H9 (cell line): Measurements from ENCODE around the gene BRF1. TPM values are rescaled to one million over a fixed set of nuclear protein-coding genes. Genes with fewer than 3 reads are reported as not detected.

ENCODE experiments used
- DNase-seq: peaks from one replicate; pipeline ENCODE4 v3.0.0-alpha.2; 2017
- H2AFZ ChIP-seq: one replicate; pipeline ENCODE4 v1.6.1; 2013; ENCODE audit warnings: mild to moderate bottlenecking, low read length, control low read depth, moderate library complexity
- H2AK5ac ChIP-seq: 2 replicates; pipeline ENCODE4 v1.6.1; 2013; ENCODE audit warnings: low read length, control low read depth, mixed read lengths; ENCODE audit not compliant: insufficient read length
- H2BK120ac ChIP-seq: one replicate; pipeline ENCODE4 v1.6.1; 2013; ENCODE audit warnings: low read depth, mild to moderate bottlenecking, low read length, control low read depth, inconsistent platforms; ENCODE audit not compliant: poor library complexity, severe bottlenecking
- H2BK12ac ChIP-seq: 2 replicates; pipeline ENCODE4 v1.6.1; 2013; ENCODE audit warnings: low read length, control low read depth, mixed read lengths, low read depth; ENCODE audit not compliant: insufficient read length
- H2BK15ac ChIP-seq: 2 replicates; pipeline ENCODE4 v1.6.1; 2013; ENCODE audit warnings: low read depth, low read length, control low read depth
- H2BK20ac ChIP-seq: one replicate; pipeline ENCODE4 v1.6.1; 2013; ENCODE audit warnings: low read depth, mild to moderate bottlenecking, low read length, control low read depth, inconsistent platforms; ENCODE audit not compliant: poor library complexity, severe bottlenecking
- H2BK5ac ChIP-seq: 2 replicates; pipeline ENCODE4 v1.6.1; 2013; ENCODE audit warnings: low read length, control low read depth, mixed read lengths; ENCODE audit not compliant: insufficient read length
- H3K14ac ChIP-seq: 2 replicates; pipeline ENCODE4 v1.6.1; 2013; ENCODE audit warnings: low read length, control low read depth; ENCODE audit not compliant: insufficient read depth
- H3K18ac ChIP-seq: 2 replicates; pipeline ENCODE4 v1.6.1; 2013; ENCODE audit warnings: low read depth, mild to moderate bottlenecking, mixed read lengths, low read length, control low read depth; ENCODE audit not compliant: insufficient read length
- H3K23ac ChIP-seq: 2 replicates; pipeline ENCODE4 v1.6.1; 2013; ENCODE audit warnings: low read length, control low read depth, mixed read lengths, low read depth; ENCODE audit not compliant: insufficient read length
- H3K23me2 ChIP-seq: 2 replicates; pipeline ENCODE4 v1.6.1; 2013; ENCODE audit warnings: low read depth, mild to moderate bottlenecking, mixed read lengths, low read length, control low read depth; ENCODE audit not compliant: insufficient read length, poor library complexity, severe bottlenecking
- H3K27ac ChIP-seq: 2 replicates; pipeline ENCODE4 v1.5.1; 2013; ENCODE audit warnings: low read length, control low read depth, mixed read lengths, low read depth; ENCODE audit not compliant: insufficient read length
- H3K27me3 ChIP-seq: 2 replicates; pipeline ENCODE4 v1.6.1; 2013; ENCODE audit warnings: low read length, control low read depth, inconsistent platforms; ENCODE audit not compliant: insufficient read depth
- H3K4ac ChIP-seq: 2 replicates; pipeline ENCODE4 v1.6.1; 2013; ENCODE audit warnings: low read depth, mild to moderate bottlenecking, control low read depth, inconsistent platforms, low read length, moderate library complexity
- H3K4me1 ChIP-seq: 2 replicates; pipeline ENCODE4 v1.6.1; 2013; ENCODE audit warnings: low read length, control low read depth, inconsistent platforms; ENCODE audit not compliant: insufficient read depth
- H3K4me2 ChIP-seq: 2 replicates; pipeline ENCODE4 v1.6.1; 2013; ENCODE audit warnings: low read length, control low read depth, mixed read lengths; ENCODE audit not compliant: insufficient read length, insufficient read depth
- H3K56ac ChIP-seq: 2 replicates; pipeline ENCODE4 v1.6.1; 2013; ENCODE audit warnings: low read depth, mild to moderate bottlenecking, mixed read lengths, low read length, control low read depth; ENCODE audit not compliant: insufficient read length
- H3K79me1 ChIP-seq: 2 replicates; pipeline ENCODE4 v1.6.1; 2013; ENCODE audit warnings: low read depth, mild to moderate bottlenecking, moderate library complexity, low read length, control low read depth, inconsistent platforms; ENCODE audit not compliant: insufficient read depth, poor library complexity, severe bottlenecking
- H3K79me2 ChIP-seq: 2 replicates; pipeline ENCODE4 v1.6.1; 2013; ENCODE audit warnings: low read length, control low read depth, inconsistent platforms; ENCODE audit not compliant: insufficient read depth
- H3K9ac ChIP-seq: 2 replicates; pipeline ENCODE4 v1.6.1; 2013; ENCODE audit warnings: low read length, control low read depth, mixed read lengths; ENCODE audit not compliant: insufficient read length; ENCODE audit errors: extremely low read depth
- H3K9me3 ChIP-seq: one replicate; pipeline ENCODE4 v1.6.1; 2013; ENCODE audit warnings: low read depth, low read length, inconsistent platforms; ENCODE audit not compliant: control insufficient read depth
- H3T11ph ChIP-seq: one replicate; pipeline ENCODE4 v1.6.1; 2013; ENCODE audit warnings: mild to moderate bottlenecking, low read length, control low read depth, inconsistent platforms
- H4K20me1 ChIP-seq: one replicate; pipeline ENCODE4 v1.6.1; 2013; ENCODE audit not compliant: control insufficient read depth, insufficient read length, insufficient read depth
- H4K5ac ChIP-seq: 2 replicates; pipeline ENCODE4 v1.6.1; 2013; ENCODE audit warnings: low read depth, mild to moderate bottlenecking, mixed read lengths, low read length, control low read depth; ENCODE audit not compliant: insufficient read length
- H4K8ac ChIP-seq: replicated peaks from 2 replicates; pipeline ENCODE4 v1.6.1; 2013; ENCODE audit warnings: low read length, control low read depth, mixed read lengths, low read depth; ENCODE audit not compliant: insufficient read length
- H4K91ac ChIP-seq: 2 replicates; pipeline ENCODE4 v1.6.1; 2013; ENCODE audit warnings: low read depth, mild to moderate bottlenecking, moderate library complexity, mixed read lengths, low read length, control low read depth; ENCODE audit not compliant: insufficient read length
- H3K27ac Mint-ChIP-seq, 3 experiments: 2 replicates in 2 of 3; 3 replicates in 1 of 3; pipeline ENCODE4 v1.8.0; 2020 to 2021; ENCODE audit warnings: mixed read lengths in 3 of 3, mild to moderate bottlenecking in 1 of 3, moderate library complexity in 1 of 3
- H3K27me3 Mint-ChIP-seq: 2 replicates; pipeline ENCODE4 v1.8.0; 2021; ENCODE audit warnings: low read depth, mild to moderate bottlenecking, moderate library complexity, mixed read lengths
- H3K36me3 Mint-ChIP-seq, 3 experiments: 2 replicates in 2 of 3; 3 replicates in 1 of 3; pipeline ENCODE4 v1.8.0; 2020 to 2021; ENCODE audit warnings: low read depth in 3 of 3, mixed read lengths in 3 of 3; ENCODE audit not compliant: insufficient read depth in 1 of 3
- H3K4me1 Mint-ChIP-seq, 2 experiments: 2 replicates each; pipeline ENCODE4 v1.8.0; 2020; ENCODE audit warnings: mixed read lengths in 2 of 2
- H3K4me3 Mint-ChIP-seq, 2 experiments: 2 replicates in 1 of 2; 3 replicates in 1 of 2; pipeline ENCODE4 v1.8.0; 2020 to 2021; ENCODE audit warnings: mild to moderate bottlenecking in 2 of 2, mixed read lengths in 2 of 2, moderate library complexity in 1 of 2
- H3K9me3 Mint-ChIP-seq, 2 experiments: 2 replicates in 1 of 2; 3 replicates in 1 of 2; pipeline ENCODE4 v1.8.0; 2020; ENCODE audit warnings: mild to moderate bottlenecking in 2 of 2, mixed read lengths in 2 of 2, moderate library complexity in 1 of 2
- WGBS: extraction: QIAGEN DNeasy Blood & Tissue Kit; methylation state at CpG from one replicate; pipeline ENCODE4 v1.1.7; 2013; ENCODE audit warnings: missing lambda C conversion rate, low lambda C conversion rate, mixed read lengths; ENCODE audit not compliant: insufficient read length; ENCODE audit errors: extremely low coverage; 5-methylcytosine and 5-hydroxymethylcytosine counted together
- total RNA-seq: library from RNA; stranded (reverse); gene quantifications from 2 replicates; pipeline ENCODE4 v1.2.1, GENCODE V29; 2021
- TF ChIP-seq, protein P1 (sequence below): fragments of 200-600 bp; sonication (generic); conservative IDR thresholded peaks from 3 replicates; pipeline ENCODE4 v1.8.0; 2021; ENCODE audit warnings: antibody characterized with exemption, mild to moderate bottlenecking

BRF1 gene
- total RNA-seq, 1 experiment from 2014 or later: 28.3 TPM

DNA sequence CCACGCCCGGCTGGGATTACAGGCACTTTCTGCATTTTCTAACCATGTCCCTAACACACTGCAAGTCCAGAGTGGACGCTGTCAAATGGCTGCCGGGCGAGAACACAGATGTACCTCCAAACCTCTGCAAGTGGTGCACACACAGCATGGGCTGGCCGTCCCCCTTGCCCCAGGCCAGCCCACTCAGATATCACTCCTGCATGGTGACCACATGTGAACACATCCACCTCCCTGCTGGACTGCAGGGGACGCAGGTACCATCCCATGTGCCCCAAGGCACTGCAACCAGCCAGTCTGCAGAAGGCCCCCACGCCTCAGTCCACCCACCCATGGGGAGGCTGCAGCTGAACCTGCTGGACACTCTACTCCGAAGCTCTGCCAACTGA is 14.0 kb downstream of the BRF1 start:
- no peaks in the 10 kb centered on the region for H4K20me1 ChIP-seq
- H3K23me2 ChIP-seq: no peaks in the 10 kb centered on the region

More for the DNA sequence above, 14.0 kb downstream of the BRF1 start:
- no peaks in the 10 kb centered on the region for H3K79me1 ChIP-seq
- H4K5ac ChIP-seq: no peak overlapping the region
- no peaks in the 10 kb centered on the region for H3K9me3 Mint-ChIP-seq
- no peak overlapping the region for H3K9ac ChIP-seq
- H3K27me3 ChIP-seq: no peaks in the 10 kb centered on the region
- H2BK5ac ChIP-seq: no peak overlapping the region
- H4K8ac ChIP-seq: no peak overlapping the region
- no peak overlapping the region for H4K91ac ChIP-seq
- no peak for DNase-seq
- H3K4ac ChIP-seq: no peak overlapping the region
- H3K4me2 ChIP-seq: no peak overlapping the region
- no peak overlapping the region for H2BK12ac ChIP-seq
- no peak overlapping the region for H2BK15ac ChIP-seq
- no peak overlapping the region; a peak in 1 of 7 replicates for H3K27ac Mint-ChIP-seq
- no CpG with 5 or more reads among the region's 9 CpGs for WGBS
- no peak overlapping the region for H3K27ac ChIP-seq
- no peak overlapping the region; the same call in 1 of the 2 replicates for H3K14ac ChIP-seq
- H3K56ac ChIP-seq: no peak overlapping the region
- no peak overlapping the region for H3K18ac ChIP-seq
- no peaks in the 10 kb centered on the region for H3K9me3 ChIP-seq
- H3K27me3 Mint-ChIP-seq: no peaks in the 10 kb centered on the region
- no peak overlapping the region for H2AK5ac ChIP-seq
- TF ChIP-seq, protein P1, sequence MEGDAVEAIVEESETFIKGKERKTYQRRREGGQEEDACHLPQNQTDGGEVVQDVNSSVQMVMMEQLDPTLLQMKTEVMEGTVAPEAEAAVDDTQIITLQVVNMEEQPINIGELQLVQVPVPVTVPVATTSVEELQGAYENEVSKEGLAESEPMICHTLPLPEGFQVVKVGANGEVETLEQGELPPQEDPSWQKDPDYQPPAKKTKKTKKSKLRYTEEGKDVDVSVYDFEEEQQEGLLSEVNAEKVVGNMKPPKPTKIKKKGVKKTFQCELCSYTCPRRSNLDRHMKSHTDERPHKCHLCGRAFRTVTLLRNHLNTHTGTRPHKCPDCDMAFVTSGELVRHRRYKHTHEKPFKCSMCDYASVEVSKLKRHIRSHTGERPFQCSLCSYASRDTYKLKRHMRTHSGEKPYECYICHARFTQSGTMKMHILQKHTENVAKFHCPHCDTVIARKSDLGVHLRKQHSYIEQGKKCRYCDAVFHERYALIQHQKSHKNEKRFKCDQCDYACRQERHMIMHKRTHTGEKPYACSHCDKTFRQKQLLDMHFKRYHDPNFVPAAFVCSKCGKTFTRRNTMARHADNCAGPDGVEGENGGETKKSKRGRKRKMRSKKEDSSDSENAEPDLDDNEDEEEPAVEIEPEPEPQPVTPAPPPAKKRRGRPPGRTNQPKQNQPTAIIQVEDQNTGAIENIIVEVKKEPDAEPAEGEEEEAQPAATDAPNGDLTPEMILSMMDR: no peak
- no peak overlapping the region for H3K4me3 Mint-ChIP-seq
- peaks cover 11 to 18% of the 10 kb centered on the region in 2 experiments for H3K4me1 Mint-ChIP-seq
- peaks cover 0 to 8% (median 0%) of the 10 kb centered on the region in 3 experiments; a peak in 3 of 7 replicates for H3K36me3 Mint-ChIP-seq
- no peak overlapping the region for H3K23ac ChIP-seq
- H3K79me2 ChIP-seq: peaks cover 3% of the 10 kb centered on the region; the same call in 1 of the 2 replicates
- H2AFZ ChIP-seq: no peak overlapping the region
- no peak overlapping the region for H2BK20ac ChIP-seq
- no peak overlapping the region for H3T11ph ChIP-seq
- H3K4me1 ChIP-seq: no peaks in the 10 kb centered on the region
- no peak overlapping the region for H2BK120ac ChIP-seq
